SHP77 (cell line): ENCODE results near the gene INPP4B.
"Not testable (repeated sequence)": the region's sequence is repeated elsewhere in the genome, so short reads cannot be mapped to it uniquely, and the experiment has no call there.

ENCODE experiments used
- DNase-seq, 2 experiments: peaks; one replicate each; lab custom pipeline; 2025; lab: John Stamatoyannopoulos, UW

The INPP4B gene

DNA sequence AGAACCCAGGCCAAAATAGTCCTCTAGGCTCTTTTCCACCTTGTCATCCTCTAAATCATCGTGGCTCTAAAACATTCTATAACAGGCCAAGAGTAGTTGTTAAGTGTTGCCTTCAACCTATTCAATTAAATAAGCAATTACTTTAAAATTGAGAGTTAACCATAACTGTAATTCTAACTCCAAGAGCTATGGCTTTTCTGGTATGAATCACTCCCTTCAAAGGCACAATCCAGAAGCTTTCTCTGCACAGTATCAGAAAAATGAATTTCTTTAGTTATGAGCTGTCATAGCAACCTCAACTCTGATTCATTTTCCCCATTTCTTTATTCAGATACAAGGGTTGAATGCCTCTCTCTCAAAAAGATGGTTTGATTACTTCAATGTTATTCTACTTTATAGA, 21.7 kb downstream of the INPP4B start:
- no peak for DNase-seq

DNA sequence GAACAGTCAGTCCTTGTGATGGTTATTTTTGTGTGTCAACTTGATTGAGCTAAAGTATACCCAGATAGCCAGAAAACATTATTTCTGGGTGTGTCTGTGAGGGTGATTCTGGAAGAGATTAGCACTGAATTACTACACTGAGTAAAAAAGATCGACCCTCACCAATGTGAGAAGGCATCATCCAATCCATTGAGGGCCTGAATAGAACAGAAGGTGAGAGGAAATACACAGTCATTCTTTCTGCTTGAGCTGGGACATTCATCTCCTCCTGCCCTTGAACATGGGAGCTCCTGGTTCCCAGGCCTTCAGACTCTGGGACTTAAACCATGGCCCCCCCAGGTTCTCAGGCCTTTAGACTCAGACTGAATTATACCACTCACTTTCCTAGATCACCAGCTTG, 22.3 kb downstream of the INPP4B start:
- no peak for DNase-seq

DNA sequence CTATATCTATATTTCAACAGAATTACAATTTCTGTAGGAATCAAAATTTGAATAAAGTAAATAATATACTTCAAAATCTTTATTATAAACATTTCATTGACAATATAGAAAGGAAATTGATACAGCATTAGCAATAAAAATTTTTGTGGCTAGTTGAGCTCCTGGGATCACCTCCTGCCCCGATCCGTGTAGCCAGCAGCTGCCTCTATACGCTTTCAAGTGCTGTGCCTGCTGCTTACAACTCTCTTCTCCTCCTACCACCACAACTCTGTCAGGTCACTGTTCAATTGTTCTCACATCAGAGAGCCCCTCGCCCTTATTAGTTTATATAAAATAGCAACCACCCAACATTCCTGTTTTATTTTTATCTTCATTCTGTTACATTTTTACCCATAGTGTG, 27.6 kb downstream of the INPP4B start:
- no peak for DNase-seq

DNA sequence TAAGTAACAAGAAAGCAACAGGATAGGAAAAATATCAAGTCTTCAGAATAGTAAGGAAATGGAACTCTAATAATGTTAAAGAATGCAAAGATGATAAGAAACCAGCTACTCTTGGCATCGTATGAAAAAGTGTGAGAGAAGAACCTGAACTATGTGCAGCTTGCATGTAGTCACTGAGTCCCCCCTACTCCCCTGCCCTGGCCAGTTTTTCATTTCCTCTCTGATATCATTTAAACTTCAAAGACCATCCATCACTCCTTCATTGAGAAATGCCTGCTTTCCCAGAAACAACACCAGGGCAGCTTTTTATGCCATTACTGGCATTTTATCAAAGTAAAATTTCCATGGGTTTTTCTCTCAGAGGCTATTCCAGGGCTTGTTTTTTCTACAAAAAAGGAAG, 28.1 kb downstream of the INPP4B start:
- DNase-seq, result no peak

DNA sequence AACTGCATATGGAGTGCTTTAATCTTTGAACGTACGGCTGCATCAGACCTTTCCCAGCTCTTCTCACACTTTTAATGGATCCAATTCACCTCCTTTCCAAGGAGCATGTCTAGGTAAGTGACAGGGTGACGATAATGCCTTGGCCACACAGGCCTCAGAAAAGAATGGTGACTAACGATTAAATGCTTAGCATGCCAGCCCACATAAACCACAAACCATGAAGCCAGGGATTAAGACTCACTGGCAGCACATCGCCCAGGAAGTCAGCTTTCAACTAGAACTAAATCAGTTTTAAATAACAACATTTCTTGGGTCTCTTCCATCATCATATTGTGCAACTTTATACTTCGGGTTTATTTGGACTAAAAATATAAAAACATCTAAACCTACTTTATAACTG, 28.7 kb downstream of the INPP4B start:
- no peak for DNase-seq

DNA sequence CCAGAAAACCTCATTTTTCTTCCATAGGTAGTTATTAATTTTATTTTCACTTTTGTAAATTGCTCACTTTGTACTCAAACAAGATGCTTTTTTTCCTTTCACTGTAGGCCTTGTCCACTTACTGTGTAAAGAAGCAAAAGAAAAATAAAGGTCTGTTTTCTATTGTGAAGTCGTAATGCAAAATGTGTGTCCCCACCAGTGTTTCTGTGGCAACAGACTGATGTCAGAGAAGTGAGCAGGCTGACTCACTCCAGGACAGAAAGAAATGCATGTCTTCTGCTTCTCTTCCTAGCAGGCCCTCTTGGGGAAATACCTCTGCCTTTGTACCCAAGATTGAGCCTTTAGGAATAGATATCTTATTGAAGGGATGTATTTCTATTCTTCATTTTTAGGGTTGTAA, 30.3 kb downstream of the INPP4B start:
- no peak for DNase-seq

DNA sequence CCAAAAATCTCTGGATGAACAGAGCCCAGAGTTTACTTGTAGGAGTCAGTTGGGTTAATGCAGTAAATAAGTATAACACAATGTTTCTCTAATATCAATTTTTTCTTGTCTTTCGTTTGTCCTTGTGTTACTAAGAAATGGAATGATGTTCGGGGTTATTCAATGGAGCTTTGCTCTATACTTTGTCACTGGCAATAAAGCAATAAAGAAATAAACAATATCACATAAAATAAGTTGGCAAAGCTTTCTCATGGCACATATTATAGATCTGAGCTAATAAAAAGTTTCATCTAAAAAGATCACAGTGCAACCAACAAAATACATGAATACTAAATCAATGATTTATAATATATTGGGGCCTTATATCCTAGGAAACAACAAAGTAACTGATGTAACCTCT, 32.7 kb downstream of the INPP4B start:
- no peak for DNase-seq

DNA sequence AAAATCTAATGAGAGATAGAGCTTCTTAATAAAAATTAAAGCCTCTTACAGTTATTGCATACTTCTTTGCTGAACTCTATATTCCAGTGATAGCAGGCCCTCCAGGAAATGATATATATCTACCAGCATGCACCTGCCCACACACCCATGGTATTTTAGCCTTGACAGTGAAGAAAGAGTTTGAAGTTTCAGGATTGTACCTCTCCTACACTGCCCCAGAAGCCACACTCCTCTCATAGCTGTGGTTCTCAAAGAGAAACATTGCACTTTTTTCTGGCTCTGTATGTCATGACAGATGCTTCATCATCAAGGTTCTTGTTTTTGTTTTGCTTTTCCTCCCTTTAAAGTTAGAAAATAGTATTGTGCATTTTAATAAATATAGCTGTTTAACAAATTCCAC, 34.0 kb downstream of the INPP4B start:
- no peak for DNase-seq

DNA sequence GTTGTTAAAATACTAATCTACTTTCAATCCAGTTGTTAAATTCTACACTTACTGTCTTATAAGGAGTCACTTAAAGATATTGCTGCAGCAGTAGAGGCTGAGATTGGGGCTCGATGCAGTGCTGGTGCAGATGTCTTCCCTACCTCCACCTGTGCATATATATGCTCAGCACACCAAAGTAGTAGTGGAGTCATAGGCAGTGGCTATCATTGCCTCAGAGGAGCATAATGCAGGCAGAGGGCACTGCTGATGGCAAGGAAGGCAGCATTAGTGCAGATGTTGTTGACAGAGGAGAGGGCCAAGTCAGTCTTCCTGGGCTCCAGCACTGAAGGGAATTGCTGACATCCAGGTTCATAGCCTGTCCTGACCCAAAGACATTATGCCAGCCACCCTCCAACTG, 35.1 kb downstream of the INPP4B start:
- no peak for DNase-seq

DNA sequence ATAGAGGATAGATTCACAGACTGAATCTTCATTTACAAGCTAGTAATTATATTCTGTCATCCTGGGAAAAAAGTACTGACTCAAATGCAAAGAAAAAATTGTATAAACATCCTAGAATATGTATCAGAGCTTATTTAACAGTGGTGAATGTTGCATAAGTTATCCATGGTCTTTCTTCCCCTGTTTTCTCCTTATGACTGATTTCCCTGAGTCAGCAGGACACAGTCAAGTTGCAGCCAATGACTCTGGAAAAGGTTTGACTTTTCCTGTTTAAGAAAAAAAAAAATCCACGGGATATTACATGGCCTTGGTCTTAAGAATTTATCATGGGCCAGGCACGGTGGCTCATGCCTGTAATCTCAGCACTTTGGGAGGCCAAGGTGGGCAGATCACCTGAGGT, 36.5 kb downstream of the INPP4B start:
- DNase-seq, result no peak

DNA sequence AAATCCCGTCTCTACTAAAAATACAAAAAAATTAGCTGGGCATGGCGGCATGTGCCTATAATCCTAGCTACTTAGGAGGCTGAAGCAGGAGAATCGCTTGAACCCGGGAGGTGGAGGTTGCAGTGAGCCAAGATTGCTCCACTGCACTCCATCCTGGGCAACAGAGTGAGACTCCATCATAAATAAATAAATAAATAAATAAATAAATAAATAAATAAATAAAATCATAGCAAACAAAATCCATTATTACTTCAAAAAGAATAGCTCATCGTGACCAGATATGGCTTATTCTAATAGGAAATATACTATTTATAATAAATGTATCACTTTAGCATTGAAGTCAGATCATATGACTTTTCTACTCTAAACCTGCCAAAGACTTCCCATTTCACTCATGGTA, 42.2 kb downstream of the INPP4B start:
- DNase-seq, result not testable (repeated sequence)

DNA sequence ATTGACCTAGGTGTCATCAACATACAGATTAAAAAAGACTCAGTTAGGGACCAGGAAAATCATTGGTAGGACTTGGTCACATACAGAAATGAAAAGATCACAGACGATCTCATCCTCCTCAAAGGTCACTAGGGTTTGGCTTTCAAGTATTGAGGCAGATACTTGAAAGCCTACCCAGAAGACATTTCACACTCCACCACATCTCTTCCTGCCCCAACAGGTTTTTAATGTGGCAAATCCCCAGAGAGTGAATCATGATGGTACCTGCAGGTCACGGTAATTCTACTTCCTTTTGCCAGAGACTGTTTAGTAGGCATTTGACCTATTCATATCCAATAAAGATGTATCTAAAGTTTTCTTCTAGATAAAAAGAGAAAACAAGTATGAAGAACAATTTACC, 44.1 kb downstream of the INPP4B start:
- DNase-seq, result no peak

DNA sequence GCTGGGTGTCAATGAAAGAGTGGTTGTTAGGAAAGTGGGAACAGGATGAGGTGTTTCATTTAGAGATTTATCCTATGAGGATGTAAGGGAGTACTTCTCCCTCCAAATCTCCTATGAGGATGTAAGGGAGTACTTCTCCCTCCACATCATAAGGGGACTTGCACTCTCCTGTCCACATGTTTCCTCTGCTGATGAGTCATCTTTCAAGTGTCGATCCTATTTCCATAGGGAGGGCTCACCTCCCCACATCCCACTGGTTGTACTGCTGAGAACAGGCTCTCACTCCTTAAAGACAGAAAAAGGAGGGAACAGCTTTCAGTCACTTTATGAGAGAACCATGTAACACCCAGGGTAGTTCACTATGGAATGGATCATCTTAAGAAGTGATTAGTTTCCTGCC, 65.0 kb downstream of the INPP4B start:
- no peak for DNase-seq

DNA sequence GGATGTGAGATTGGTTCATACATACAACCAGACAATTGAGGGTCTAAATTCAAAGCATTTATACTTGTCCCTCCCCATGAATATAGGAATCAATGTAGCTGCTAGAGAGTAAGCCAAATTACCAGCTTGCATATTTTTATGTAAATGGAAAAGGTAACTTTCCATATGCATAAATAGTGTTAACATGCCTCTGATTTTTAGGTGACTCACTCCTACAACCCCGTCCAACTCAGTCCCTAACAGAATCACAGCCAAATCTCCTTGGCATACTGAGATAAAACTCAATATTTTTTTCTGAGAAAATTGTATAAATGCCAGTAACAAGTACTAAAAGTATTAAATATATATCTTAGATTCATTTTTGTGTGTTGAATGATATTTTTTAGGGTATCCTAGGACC, 67.2 kb downstream of the INPP4B start:
- DNase-seq, result no peak

DNA sequence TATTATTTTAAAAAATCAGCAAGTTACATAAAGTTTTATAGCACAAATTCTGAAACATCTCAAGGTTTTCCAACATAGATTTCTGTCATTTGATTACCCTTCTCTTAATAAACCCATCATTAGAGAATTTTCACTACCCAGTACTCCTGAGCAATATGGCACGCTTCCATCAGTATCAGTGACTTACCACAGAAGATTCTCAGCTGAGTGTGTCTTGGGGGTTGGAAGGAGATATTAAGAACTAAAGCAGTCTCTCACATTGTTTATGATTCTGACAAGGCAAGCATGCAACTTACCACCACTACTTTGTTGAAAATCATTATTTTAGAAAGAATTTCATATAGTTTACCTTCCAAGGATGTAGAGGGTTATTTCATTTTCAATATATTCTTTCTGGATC, 67.7 kb downstream of the INPP4B start:
- DNase-seq, result no peak

DNA sequence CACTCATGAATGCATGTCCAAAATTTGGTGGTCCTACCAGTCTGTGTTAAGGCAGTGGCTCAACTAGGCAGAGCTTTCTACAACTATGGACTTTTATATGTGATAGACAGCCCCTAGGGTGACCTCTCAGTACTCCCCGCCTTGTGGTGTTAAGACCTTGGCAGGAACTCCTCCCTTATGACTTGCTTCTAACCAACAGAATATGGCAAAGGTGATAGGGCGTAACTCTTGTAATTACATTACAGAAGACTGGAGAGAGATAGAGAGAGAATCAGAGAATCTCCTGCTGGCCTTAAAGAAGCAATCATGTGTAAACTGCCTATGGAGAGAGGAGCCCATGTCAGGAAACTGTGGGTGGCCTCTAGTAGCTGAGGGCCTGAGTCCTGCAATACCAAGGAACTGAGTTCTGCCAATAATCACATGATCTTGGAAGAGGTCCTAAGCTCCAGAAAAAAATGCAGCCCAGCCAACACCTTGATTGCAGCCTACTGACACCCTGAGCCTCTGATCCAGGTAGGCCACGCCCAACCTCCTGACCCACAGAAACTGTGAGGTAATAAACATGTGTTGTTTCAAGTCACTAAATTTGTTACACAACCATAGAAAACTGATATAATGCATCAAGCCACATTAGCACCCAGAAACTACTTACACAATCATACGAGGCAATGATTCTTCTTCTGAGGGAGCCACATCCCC, 68.9 kb downstream of the INPP4B start:
- no peak for DNase-seq

DNA sequence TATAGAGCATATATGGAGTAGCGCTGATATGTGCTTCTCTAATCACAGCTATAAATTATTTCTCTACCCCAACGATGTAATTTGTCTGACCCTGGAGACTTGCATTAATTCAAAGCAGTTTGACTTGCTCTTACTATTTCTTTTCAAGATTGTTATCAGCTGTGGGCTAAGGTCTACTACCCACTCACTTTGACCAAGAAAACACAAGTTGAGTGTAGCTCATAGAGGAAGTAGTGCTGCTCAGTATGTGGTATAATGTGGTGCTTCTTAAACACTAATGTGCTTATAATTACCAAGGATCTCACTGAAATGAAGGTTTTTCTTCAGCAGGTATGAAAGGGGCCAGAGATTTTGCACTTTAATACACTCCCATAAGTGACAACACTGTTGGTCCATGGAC, 70.1 kb downstream of the INPP4B start:
- no peak for DNase-seq

DNA sequence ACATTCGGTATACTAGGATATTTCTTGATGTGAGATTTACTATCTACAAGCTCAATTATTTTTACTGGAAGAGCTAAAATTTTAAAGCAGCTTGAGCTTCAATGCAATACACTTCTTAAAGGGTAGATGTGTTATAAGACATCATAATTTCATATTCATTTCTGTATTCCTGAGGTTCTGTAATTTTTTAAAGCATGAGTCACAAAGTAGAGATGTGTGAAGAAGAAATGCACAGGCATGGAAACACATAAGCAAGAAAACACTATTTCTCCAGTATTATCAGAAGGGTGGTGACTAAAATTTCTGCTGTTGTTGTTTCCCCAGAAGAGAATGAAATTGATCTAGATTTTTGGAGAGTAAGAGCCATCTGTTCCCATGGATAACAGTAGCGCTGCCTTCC, 72.6 kb downstream of the INPP4B start:
- no peak for DNase-seq

DNA sequence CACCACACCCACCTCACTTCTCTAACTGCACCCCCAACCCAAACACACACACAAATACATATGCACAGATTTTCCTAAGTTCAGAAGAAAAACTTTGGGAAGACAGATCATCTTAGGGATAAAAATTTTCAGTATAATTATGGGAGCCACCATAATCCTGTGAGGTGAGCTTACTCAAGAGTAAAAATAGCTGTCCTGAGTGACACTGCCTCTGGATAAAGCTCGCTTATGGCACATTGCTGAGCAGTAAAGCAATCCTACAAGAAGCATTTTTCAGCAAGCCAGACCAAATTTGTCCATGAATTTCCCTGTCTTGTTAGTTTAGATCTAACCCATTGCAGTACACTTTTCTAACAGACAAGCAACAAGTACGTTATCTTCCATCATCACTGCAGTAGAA, 83.8 kb downstream of the INPP4B start:
- DNase-seq, result no peak

DNA sequence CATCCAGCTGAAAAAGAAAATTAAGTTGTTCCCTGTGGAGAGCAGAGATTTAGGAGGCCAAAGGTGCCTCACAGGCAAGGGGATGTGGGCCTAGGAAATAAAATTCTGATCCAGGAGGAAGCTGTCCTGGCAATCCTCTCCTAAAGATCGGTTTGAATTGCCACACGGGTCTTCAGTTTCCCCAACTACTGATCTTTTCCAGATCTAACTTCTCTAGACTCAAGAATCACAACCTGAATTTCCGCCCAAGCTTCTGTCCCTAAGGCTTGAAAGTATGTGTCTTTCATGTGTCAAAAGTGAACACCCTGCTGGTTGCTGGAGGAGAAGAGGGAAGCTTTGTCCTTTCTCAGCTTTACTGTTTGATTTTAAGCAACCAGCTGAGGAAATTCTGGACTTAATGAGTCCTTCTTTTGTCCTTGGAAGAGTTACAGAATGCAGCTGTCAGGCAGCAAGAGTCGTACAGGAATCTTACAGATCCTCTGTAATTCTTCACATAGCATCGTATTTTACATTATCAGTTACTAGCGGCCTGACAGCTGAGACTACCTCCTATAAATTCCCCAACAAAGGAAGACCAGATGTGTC, 93.8 kb downstream of the INPP4B start:
- no peak for DNase-seq

DNA sequence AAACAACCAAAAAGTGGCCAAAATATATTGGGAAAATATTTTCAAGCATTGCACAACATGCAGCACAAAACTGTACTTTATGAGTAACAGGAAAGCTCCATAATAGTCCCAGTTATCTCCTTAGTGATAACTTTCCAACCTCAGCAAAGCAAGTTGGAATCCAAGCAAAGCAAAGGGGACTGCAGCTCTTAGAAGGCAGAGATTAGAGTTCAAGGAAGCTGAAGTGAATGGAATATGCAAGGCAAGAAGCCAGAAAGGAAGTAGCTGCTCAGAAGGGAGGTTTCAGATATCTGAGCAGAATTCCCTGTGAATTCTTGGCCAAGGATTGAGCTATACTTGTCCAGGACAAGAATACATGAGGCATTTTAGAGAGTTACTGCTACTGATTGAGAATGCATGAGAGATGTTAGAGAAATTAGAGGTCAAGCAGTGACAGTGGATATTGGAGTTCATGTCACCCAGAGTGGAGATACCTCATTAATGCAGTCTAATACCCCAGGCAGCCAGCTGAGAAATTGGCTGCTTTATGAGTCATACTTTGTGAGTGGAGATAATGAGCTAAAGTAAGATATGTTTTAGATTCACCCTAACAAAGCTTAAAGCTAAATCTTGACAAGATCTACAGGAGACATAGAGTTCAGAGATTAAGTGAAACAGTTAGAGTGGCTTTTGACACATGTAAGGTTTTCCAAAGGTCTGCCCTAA, 102.8 kb downstream of the INPP4B start:
- no peak for DNase-seq

DNA sequence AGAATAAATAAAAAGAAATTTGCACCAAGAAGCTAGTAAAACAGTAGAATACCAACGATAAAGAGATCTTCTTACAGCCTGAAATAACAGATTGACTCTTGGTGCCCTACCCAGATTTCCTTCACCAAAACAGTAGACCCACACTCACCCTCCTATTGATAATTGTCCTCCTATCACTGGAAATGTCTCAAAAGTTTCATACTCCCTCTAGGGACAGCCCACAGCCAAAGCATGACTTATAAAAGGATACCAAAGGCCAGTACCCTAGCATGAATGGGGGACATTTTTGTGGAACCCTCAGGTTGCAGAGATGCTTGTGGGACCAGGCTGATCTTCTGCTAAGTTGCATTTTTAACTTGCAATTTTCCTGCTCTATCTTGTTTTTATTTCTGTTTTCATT, 104.1 kb downstream of the INPP4B start:
- no peak for DNase-seq

DNA sequence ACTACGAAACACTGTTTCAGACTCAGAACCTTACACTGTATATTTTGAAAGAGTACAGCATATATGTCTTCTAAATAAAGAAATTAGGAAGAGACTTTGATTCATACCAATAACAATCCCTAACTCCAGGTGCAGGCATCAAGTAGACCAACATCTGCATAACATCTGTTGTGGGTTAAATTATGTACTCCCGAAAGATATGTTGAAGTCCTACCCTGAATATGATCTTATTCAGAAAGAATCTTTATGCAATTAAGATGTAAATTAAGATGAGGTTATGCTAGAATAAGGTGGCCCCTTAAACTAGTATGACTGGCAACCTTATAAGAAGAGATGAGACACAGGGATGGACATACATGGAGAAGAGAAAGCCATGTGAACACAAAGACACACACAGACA, 117.9 kb downstream of the INPP4B start:
- no peak for DNase-seq

DNA sequence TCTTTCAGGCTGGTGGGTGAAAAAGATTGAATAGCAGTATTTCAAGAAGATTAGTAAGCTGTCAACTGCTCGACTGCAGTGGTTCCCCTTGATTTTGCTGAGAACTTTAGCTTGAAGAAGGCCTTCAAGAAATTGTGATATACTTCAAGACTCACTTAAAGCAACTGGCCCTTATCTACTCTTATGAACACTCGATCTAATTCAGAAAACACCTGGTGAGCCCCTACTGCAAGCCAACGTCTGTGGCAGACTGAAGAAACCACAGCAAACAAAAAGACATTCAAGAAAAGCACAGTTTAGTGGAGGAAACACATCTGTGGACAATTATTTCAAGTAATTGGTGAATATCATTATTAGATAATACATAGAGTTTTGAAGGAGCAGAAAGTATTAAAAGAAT, 119.0 kb downstream of the INPP4B start:
- no peak for DNase-seq
